Anterior cingulate cortex (tissue), 58 donors: Measurements from ENCODE around the gene CTDSPL.
A peak's percentile ranks its signal among the peaks of the same experiment; 100 is the strongest.
"Not testable (repeated sequence)": the region's sequence is repeated elsewhere in the genome, so short reads cannot be mapped to it uniquely, and the experiment has no call there.

Source experiments
- DNase-seq, 58 donors: peaks; one replicate each; lab custom pipeline; 2025; lab: John Stamatoyannopoulos, UW

The CTDSPL gene

DNA sequence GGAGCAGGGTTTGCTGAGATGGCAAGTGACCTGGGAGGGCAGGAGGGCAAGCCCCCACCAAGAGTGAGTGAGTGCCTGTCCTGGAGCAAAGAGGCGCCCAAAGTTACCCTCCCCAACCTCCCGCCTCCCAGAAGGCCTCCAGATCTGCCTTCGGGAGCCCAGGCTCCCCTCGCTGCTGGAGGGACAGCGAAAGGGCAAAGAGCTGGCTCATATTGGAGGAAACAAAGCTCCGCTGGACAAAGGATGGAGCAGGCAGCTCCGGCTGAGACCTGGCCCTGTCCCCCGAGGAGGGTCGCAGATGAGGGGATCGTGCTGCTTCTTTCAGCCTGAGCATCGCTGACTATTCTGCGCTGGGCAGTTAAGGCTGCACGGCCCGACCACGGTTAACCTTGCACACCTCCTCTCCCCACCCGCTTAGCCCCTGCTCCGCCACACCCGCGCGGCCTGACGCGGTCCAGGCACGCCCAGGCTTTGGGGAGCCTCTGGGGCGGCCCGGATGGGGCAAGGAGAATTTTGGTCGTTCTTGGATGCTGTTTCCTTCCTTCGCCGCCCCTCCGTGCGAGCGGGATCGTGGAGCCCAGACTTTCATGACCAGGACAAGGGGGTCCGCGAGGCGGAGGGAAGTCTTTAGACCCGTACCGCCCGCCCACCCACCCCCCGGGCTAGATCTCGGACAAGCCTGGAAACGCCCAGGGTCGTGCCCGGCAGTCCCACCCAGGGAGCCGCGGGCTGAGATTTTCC is 167.1 kb downstream of the CTDSPL start:
- DNase-seq = peak in 1 of 58 donors; percentile 12

DNA sequence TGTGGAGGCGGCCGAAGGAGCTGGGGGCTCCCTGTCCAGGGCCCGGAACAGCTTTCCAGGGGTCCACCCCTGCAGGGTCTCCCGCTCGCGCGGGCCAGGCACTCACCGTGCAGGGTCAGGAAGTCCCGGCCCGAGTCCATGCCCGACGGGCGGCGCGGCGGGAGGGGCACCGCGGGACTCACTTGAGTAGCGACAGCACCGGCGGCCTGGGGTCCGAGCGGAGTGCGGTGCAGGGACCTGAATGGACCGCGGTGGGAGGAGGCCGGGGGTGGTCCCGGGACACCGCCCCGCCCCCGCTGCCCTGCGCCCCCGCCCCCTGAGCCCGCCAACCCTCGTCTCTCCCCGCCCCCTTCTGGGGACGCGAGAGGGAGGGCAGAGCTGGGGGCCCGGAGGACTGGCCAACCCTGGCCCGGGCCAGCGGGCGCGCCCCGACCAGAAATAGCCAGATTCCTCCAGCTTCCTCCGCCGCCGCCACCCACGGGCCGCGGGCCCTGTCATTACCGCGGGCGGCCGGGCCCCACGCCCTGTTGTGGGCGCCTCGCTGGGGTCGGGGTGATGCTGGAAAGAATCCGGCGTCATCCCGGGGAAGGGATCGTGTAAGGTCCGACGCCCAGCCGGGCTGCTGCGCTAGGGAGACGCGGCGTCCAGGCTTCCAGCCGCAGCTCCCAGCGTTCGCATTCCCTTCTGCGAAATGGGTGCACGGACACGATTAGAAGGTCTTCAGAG is 167.9 kb downstream of the CTDSPL start, which contains the start of gene PLCD1:
TSS of gene PLCD1 (minus strand) at position 243 of the 726 bp plus-strand sequence. CDS start at position 140, 103 bp downstream.
- peak in 47 of 58 donors; percentile 19 to 76 (median 57) for DNase-seq

DNA sequence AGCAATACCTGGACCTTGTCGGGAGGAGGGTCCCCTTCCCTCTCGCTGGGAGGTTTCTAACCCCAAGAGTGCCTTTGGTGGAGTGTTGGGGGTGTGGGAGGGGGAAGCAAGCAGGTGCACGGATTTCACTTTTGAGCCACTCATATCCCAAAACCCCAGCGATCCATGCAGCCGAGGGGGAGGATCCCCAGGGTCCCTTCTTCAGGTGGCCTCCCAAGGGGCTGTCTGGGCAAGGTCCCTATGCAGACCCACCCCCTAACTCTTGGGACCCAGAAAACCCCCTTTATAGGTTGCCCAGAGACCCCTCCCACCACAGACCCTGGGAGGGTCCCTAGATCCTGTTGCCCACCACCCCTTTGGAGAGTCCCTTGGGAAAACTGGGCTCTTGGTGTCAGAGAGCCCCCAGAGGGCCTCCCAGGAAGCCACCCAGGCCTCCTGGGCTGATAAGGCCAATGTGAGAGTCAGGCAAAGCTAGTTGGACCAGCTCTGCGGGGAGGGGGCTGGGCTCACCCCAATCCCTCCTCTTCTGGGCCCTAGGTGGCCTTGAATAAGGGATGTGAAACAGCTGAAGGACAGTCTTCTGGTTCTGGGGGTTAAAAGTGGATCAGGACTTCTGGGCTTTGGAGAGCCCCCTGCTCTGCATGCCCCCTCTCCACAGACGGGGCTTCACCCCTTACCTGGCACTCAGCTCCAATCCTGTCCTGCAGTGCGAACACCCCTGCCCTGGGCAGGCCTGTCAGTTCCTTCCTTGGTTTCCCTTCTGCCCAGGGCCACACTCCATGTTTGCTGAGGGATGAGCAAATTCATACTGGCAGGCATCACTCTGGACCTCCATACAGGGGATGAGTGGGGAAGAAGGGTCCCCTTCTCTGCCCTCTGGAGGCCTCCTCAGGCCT is 168.7 kb downstream of the CTDSPL start:
- DNase-seq = no peak

DNA sequence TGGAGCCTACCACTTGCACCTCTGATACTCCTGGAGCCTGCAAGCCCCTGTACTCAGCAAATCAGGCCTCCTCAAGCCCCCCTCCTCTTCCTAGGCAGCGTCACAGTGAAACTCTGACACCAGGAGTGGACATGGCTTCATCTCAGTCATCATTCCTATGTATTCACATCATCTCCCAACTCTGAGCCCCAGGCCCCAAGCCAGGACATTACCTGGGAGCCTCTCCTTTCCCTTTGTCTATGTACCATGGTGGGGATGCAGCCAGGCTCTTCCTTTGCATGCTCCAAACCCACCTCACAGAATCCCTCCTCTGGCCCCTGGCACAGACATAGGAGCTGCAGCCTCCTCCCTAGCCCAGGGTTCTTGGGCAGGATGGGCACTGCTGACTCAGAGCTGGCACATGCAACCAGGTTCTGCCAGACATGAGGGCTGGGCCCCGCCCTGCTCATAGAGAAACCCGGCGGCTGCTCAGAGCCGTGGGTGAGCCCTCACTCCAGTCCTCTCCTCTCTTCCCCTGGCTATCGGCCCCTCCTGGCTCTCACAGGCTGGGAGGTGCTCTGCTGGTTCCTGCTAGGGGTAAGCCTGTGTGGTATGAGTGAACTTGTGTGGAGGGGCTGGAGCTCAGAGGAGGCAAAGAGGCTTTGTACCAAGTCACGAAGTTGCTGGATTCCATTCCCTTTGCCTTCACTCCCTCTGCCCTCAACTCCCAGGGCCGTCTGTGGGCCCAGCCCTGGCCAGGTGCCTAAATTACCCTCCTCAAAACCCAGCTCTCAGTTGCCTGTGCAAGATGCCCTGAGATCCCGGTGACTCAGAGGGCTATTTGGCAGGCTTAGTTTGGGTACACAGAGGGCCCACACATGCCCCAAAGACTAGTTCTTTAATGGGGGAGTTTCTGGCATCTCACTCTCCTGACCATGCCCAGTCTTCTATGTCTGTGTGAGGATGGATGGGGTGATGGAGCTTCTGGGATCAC is 169.6 kb downstream of the CTDSPL start:
- peak in 6 of 58 donors; percentile 29 to 87 (median 49) for DNase-seq

DNA sequence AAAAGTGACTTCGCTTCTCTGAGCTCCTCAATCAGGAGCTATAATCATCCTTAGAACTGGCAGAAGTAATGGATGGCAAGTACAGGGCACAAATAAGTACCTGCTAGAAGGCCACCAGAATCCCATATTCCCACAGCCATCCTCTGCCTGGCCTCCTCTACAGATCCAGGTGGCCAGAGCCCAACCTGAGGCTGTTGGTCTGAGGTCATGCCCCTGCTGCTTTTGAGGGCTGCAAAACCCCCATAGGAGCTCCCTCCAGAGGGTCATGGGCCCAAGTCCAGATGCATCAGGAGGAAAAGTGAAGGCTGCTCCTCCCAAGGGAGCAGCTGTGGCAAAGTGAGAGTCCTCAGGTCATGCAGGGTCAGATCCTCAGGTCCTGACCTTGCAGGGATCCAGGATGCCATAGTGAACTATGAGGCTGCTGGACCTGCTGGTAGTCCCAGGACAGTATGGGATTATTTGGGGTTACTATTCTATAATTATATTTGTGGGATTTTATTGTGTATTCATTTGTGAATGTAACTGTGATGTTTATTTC is 170.7 kb downstream of the CTDSPL start:
- no peak for DNase-seq

DNA sequence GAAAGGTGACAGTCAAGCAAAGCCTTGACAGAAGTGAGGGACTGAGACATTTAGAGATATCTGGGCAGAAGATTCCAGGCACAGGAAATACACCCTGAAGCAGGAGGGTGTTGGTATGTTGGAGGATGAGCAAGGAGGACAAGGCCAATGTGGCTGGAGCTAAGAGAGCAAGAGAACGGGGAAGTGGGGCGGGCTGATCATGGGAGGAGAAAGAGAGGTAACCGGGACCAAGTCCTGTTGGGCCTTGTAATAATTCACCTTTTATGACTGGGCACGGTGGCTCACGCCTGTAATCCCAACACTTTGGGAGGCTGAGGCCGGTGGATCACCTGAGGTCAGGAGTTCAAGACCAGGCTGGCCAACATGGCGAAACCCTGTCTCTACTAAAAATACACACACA is 171.9 kb downstream of the CTDSPL start:
- not testable (repeated sequence) for DNase-seq
